NCI-H1105 treated with DMSO at 0.1 percent for 48 hours (cell line): ENCODE data around the gene AKAP8L.

Source experiments
- DNase-seq: peaks from one replicate; lab custom pipeline; 2025; lab: John Stamatoyannopoulos, UW

AKAP8L gene

GRCh38 chr19:15448778-15449619 is 30.2 kb upstream of the AKAP8L start:
- no peak for DNase-seq

- DNase-seq = no peak
Observed at GRCh38 chr19:15448044-15448777, 29.4 kb upstream of the AKAP8L start.

- no peak for DNase-seq
Observed at GRCh38 chr19:15447057-15447456, 28.3 kb upstream of the AKAP8L start.

GRCh38 chr19:15445807-15446376 is 27.1 kb upstream of the AKAP8L start:
- no peak for DNase-seq

GRCh38 chr19:15445227-15445605 is 26.4 kb upstream of the AKAP8L start:
- no peak for DNase-seq

- no peak for DNase-seq
Observed at GRCh38 chr19:15444505-15445226, 25.9 kb upstream of the AKAP8L start.

GRCh38 chr19:15443838-15444237 is 25.1 kb upstream of the AKAP8L start:
- DNase-seq = no peak

GRCh38 chr19:15443325-15443724 is 24.5 kb upstream of the AKAP8L start:
- no peak for DNase-seq

- no peak for DNase-seq
Observed at GRCh38 chr19:15442142-15442920, 23.5 kb upstream of the AKAP8L start.

GRCh38 chr19:15441317-15441716 is 22.5 kb upstream of the AKAP8L start:
- DNase-seq = no peak

- no peak for DNase-seq
Observed at GRCh38 chr19:15439821-15440641, 21.2 kb upstream of the AKAP8L start.

- no peak for DNase-seq
Observed at GRCh38 chr19:15439078-15439799, 20.5 kb upstream of the AKAP8L start.

GRCh38 chr19:15438577-15438976 is 19.8 kb upstream of the AKAP8L start:
- DNase-seq = no peak

- no peak for DNase-seq
Observed at GRCh38 chr19:15438124-15438496, 19.3 kb upstream of the AKAP8L start.

GRCh38 chr19:15437355-15438123 is 18.8 kb upstream of the AKAP8L start:
- DNase-seq = no peak

- DNase-seq = no peak
Observed at GRCh38 chr19:15436826-15437110, 18.0 kb upstream of the AKAP8L start.

GRCh38 chr19:15436012-15436825 is 17.4 kb upstream of the AKAP8L start:
- DNase-seq = no peak

- DNase-seq = no peak
Observed at GRCh38 chr19:15433519-15434069, 14.8 kb upstream of the AKAP8L start.
